Astrocyte (in vitro differentiated cells and primary cell): ENCODE results near the gene RPA3. TPM values are rescaled to one million over a fixed set of nuclear protein-coding genes. Genes with fewer than 3 reads are reported as not detected.

Source experiments
- DNase-seq: peaks from one replicate; pipeline ENCODE4 v3.0.0-alpha.2; 2010; ENCODE audit warnings: low read depth
- FAIRE-seq: peaks from 2 replicates; lab custom pipeline; 2011; peaks lifted over from hg19 to GRCh38; lab: Jason Lieb, UNC
- H2AFZ ChIP-seq: 2 replicates; pipeline ENCODE4 v1.6.0; 2012; ENCODE audit warnings: low read depth, low read length, inconsistent platforms
- H3K27ac ChIP-seq: 2 replicates; pipeline ENCODE4 v1.5.1; 2011; ENCODE audit warnings: low read depth, low read length, inconsistent platforms
- H3K27me3 ChIP-seq: 2 replicates; pipeline ENCODE4 v1.6.0; 2011; ENCODE audit warnings: low read length, inconsistent platforms; ENCODE audit not compliant: insufficient read depth
- H3K36me3 ChIP-seq: 2 replicates; pipeline ENCODE4 v1.5.1; 2011; ENCODE audit warnings: low read length, inconsistent platforms; ENCODE audit not compliant: insufficient read depth
- H3K4me1 ChIP-seq: 2 replicates; pipeline ENCODE4 v1.5.1; 2011; ENCODE audit warnings: low read length, inconsistent platforms; ENCODE audit not compliant: insufficient read depth
- H3K4me2 ChIP-seq: 2 replicates; pipeline ENCODE4 v1.6.0; 2012; ENCODE audit warnings: low read length, inconsistent platforms
- H3K4me3 ChIP-seq: 2 replicates; pipeline ENCODE4 v1.5.1; 2011; ENCODE audit warnings: low read depth, mild to moderate bottlenecking, low read length, inconsistent platforms; ENCODE audit not compliant: insufficient read depth
- H3K79me2 ChIP-seq: 2 replicates; pipeline ENCODE4 v1.6.0; 2012; ENCODE audit warnings: mild to moderate bottlenecking, low read length, inconsistent platforms; ENCODE audit not compliant: insufficient read depth
- H3K9ac ChIP-seq: 2 replicates; pipeline ENCODE4 v1.6.0; 2012; ENCODE audit warnings: mild to moderate bottlenecking, low read length, inconsistent platforms
- H3K9me3 ChIP-seq: 2 replicates; pipeline ENCODE4 v1.5.1; 2012; ENCODE audit warnings: low read depth, mild to moderate bottlenecking, low read length, inconsistent platforms; ENCODE audit not compliant: insufficient read depth
- H4K20me1 ChIP-seq: 2 replicates; pipeline ENCODE4 v1.6.0; 2012; ENCODE audit warnings: low read length, inconsistent platforms; ENCODE audit not compliant: insufficient read depth
- H3K27ac Mint-ChIP-seq: one replicate; pipeline ENCODE4 v1.8.0; 2021; ENCODE audit warnings: mild to moderate bottlenecking, mixed read lengths; ENCODE audit not compliant: unreplicated experiment
- H3K27me3 Mint-ChIP-seq: one replicate; pipeline ENCODE4 v1.8.0; 2021; ENCODE audit warnings: low read depth, mixed read lengths; ENCODE audit not compliant: unreplicated experiment
- H3K36me3 Mint-ChIP-seq: one replicate; pipeline ENCODE4 v1.8.0; 2021; ENCODE audit warnings: low read depth, mixed read lengths; ENCODE audit not compliant: unreplicated experiment
- H3K4me1 Mint-ChIP-seq: one replicate; pipeline ENCODE4 v1.8.0; 2021; ENCODE audit warnings: low read depth, mixed read lengths; ENCODE audit not compliant: unreplicated experiment
- H3K4me3 Mint-ChIP-seq: one replicate; pipeline ENCODE4 v1.8.0; 2021; ENCODE audit warnings: mild to moderate bottlenecking, moderate library complexity, mixed read lengths; ENCODE audit not compliant: unreplicated experiment
- H3K9me3 Mint-ChIP-seq: one replicate; pipeline ENCODE4 v1.8.0; 2021; ENCODE audit warnings: mild to moderate bottlenecking, mixed read lengths; ENCODE audit not compliant: unreplicated experiment
- CTCF ChIP-seq: IDR thresholded peaks from 2 replicates; pipeline ENCODE4 v1.5.1; 2011; ENCODE audit warnings: low read depth, mild to moderate bottlenecking, inconsistent platforms, low read length, moderate library complexity; ENCODE audit not compliant: insufficient read depth
- EZH2 ChIP-seq: IDR thresholded peaks from 2 replicates; pipeline ENCODE4 v1.6.1; 2012; ENCODE audit warnings: mild to moderate bottlenecking, low read length, inconsistent platforms; ENCODE audit not compliant: insufficient read depth
- total RNA-seq: library from RNA; stranded (reverse); gene quantifications from 2 replicates; pipeline ENCODE4 v1.2.1, GENCODE V29; 2021

RPA3 gene
- total RNA-seq, 1 donor from 2014 or later, result 17.7 TPM

- H3K79me2 ChIP-seq, result no peaks in the 10 kb centered on the region
- H3K4me1 ChIP-seq, result no peaks in the 10 kb centered on the region
- no peaks in the 10 kb centered on the region for H3K36me3 ChIP-seq
- Mint-ChIP-seq H3K9me3 (no peaks in the 10 kb centered on the region), H3K36me3 (no peaks in the 10 kb centered on the region), H3K27me3 (peaks cover 2% of the 10 kb centered on the region), H3K27ac (no peak overlapping the region), H3K4me1 (no peaks in the 10 kb centered on the region), H3K4me3 (no peak overlapping the region)
- no peak overlapping the region for H2AFZ ChIP-seq
- H4K20me1 ChIP-seq, result no peaks in the 10 kb centered on the region
- TF ChIP-seq CTCF (no peak), EZH2 (no peak)
- H3K9ac ChIP-seq, result no peak overlapping the region
- H3K9me3 ChIP-seq, result no peaks in the 10 kb centered on the region
- H3K4me2 ChIP-seq, result no peak overlapping the region
- FAIRE-seq (no peak), DNase-seq (no peak)
- H3K27me3 ChIP-seq, result no peaks in the 10 kb centered on the region
- H3K27ac ChIP-seq, result no peak overlapping the region
- H3K4me3 ChIP-seq, result no peak overlapping the region
Measured at GRCh38 chr7:7617550-7617949, 100.9 kb downstream of the RPA3 start.

DNA sequence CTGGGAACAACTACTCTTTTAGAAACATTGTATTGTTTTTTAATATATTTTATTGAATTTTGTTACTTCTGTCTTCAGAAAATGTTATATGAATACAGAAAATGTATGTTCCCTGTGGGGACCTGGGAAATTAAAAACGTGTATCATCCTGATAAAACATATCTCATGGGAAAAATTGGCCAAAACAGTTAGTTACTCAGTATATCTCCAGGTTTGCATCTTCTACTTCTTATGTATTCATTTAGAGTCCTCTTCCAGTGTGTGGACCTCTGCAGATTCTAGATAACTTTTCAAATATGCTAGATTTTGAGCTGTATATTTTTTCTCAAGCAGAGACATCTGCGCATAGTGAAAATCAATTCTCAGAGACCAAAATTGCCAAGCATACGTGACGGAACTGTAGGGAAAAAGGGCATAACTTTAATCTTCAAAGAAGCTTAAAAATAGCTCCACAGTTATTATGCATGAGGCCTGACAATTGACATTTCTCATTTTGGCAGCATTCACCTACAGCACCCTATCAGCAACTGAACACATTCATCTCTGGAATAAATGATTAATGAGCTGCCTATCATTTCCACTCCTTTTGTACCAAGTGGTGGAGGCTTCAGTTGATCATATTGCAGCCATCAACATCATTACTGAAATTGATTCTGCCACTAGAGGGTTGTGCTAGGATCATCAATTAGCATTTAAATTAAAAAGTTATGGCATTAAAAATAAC, 104.2 kb downstream of the RPA3 start:
- peaks cover 2% of the 10 kb centered on the region for H3K27me3 Mint-ChIP-seq
- no peak for TF ChIP-seq EZH2
- H3K27ac ChIP-seq, result no peak overlapping the region
- H2AFZ ChIP-seq, result no peak overlapping the region
- H3K79me2 ChIP-seq, result no peaks in the 10 kb centered on the region
- no peak overlapping the region for H3K9ac ChIP-seq
- H4K20me1 ChIP-seq, result no peaks in the 10 kb centered on the region
- H3K4me3 Mint-ChIP-seq, result no peak overlapping the region
- FAIRE-seq (no peak), DNase-seq (no peak)
- H3K4me1 ChIP-seq, result no peaks in the 10 kb centered on the region
- H3K4me3 ChIP-seq, result no peak overlapping the region
- no peaks in the 10 kb centered on the region for H3K4me1 Mint-ChIP-seq
- no peaks in the 10 kb centered on the region for H3K9me3 ChIP-seq
- no peaks in the 10 kb centered on the region for H3K9me3 Mint-ChIP-seq
- no peak overlapping the region for H3K27ac Mint-ChIP-seq
- no peak overlapping the region for H3K4me2 ChIP-seq
- H3K27me3 ChIP-seq, result no peaks in the 10 kb centered on the region
- no peaks in the 10 kb centered on the region for H3K36me3 ChIP-seq
- H3K36me3 Mint-ChIP-seq, result no peaks in the 10 kb centered on the region

DNA sequence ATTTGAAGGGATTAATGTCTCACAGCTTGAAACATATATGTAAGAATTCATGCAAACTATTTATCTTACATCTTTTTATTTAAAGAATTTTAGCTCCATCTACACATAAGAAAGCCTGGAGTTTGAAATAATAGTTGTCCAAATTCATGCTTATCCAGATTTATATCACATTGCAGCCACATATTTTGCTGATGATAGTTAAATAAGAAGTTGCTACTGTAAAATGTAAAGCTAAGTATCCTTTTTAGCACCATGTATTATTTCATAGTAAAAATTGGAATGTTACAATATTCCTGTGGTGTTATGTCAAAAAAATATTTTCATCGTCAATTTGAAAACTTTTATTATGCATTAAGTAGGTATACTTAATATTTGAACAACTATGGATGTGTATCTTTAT, 105.2 kb downstream of the RPA3 start:
- no peak overlapping the region for H3K9ac ChIP-seq
- DNase-seq (no peak), FAIRE-seq (peak; percentile 9)
- H3K4me2 ChIP-seq, result no peak overlapping the region
- H3K27ac ChIP-seq, result no peak overlapping the region
- H3K9me3 Mint-ChIP-seq, result no peaks in the 10 kb centered on the region
- no peaks in the 10 kb centered on the region for H3K79me2 ChIP-seq
- no peak overlapping the region for H3K27ac Mint-ChIP-seq
- H3K36me3 Mint-ChIP-seq, result no peaks in the 10 kb centered on the region
- no peaks in the 10 kb centered on the region for H3K36me3 ChIP-seq
- no peaks in the 10 kb centered on the region for H3K4me1 Mint-ChIP-seq
- H3K9me3 ChIP-seq, result no peaks in the 10 kb centered on the region
- no peaks in the 10 kb centered on the region for H3K27me3 Mint-ChIP-seq
- no peak overlapping the region for H3K4me3 Mint-ChIP-seq
- no peaks in the 10 kb centered on the region for H3K4me1 ChIP-seq
- TF ChIP-seq EZH2, result no peak
- TF ChIP-seq CTCF, result no peak
- no peaks in the 10 kb centered on the region for H4K20me1 ChIP-seq
- no peak overlapping the region for H3K4me3 ChIP-seq
- no peak overlapping the region for H2AFZ ChIP-seq
- no peaks in the 10 kb centered on the region for H3K27me3 ChIP-seq
